GM12891 (cell line): ENCODE data around the gene FKBP3.

Experiments
- POLR2A ChIP-seq: IDR thresholded peaks from 2 replicates; pipeline ENCODE4 v1.6.1; 2011; ENCODE audit warnings: low read depth, low read length, control low read depth
- POLR2AphosphoS5 ChIP-seq: IDR thresholded peaks from 2 replicates; pipeline ENCODE4 v1.6.1; 2011; ENCODE audit warnings: low read depth, low read length, control low read depth

GRCh38 chr14:45068396-45068795 lies 65.9 kb downstream of the FKBP3 start:
- TF ChIP-seq POLR2AphosphoS5 (no peak), POLR2A (no peak)
